ENCODE data around the gene ISG20L2.

Gene ISG20L2

DNA sequence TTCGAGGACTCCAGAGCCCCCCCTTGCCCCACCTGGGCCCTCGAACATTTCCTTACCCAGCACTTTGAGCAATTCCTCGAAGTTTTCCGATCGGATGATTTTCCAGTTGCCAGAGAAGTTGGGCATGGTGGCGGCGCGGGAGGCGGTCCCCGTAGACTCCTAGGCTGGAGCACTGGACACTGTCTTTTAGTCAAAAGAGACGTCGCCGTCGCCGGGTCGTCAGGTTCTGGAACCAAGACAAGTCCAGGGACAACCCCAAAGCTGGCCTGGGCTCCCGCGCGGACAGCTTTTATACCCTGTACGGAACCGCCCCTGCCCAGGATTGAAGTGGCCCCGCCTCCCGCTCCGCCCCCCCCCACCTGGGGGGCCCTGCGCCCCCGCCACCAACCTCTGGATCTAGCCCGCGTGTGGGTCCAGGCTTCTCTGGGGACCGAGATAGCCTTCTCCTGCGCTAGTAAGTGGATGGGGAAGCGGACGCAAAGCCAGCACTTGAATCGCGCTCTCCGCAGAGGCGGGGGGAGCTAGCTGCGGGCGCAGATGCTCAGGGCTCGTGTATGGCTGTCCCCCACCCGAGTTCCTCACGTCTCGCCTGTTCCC lies 23.1 kb downstream of the ISG20L2 start, which contains the start of gene CRABP2:
Gene CRABP2, minus strand, starts transcription at position 263 of the 597 bp plus-strand sequence. Its CDS starts 137 bp downstream, at position 126.
- peak within 1 kb of the TSS; percentile 48 for H3K4me3 ChIP-seq (ENCODE audit: low read depth, low read length)

GRCh38 chr1:156704930-156705320 lies 23.6 kb downstream of the ISG20L2 start:
- H3K4me3 ChIP-seq (ENCODE audit: low read depth, low read length): no peak overlapping the region
- no peak for TF ChIP-seq CTCF (IDR thresholded peaks at IDR 0.05; ENCODE audit: borderline replicate concordance, insufficient read depth, low read depth, low read length)

More for the DNA sequence above, 23.1 kb downstream of the ISG20L2 start, which contains the start of gene CRABP2:
- TF ChIP-seq CTCF (IDR thresholded peaks at IDR 0.05; ENCODE audit: borderline replicate concordance, insufficient read depth, low read depth, low read length): no peak

- no peak overlapping the region for H3K4me3 ChIP-seq (ENCODE audit: low read depth, low read length)
Measured at GRCh38 chr1:156704166-156704711, 24.3 kb downstream of the ISG20L2 start.

GRCh38 chr1:156703741-156704140 lies 24.8 kb downstream of the ISG20L2 start:
- no peak for TF ChIP-seq CTCF (IDR thresholded peaks at IDR 0.05; ENCODE audit: borderline replicate concordance, insufficient read depth, low read depth, low read length)
- no peak overlapping the region for H3K4me3 ChIP-seq (ENCODE audit: low read depth, low read length)

More at GRCh38 chr1:156704166-156704711, 24.3 kb downstream of the ISG20L2 start:
- no peak for TF ChIP-seq CTCF (IDR thresholded peaks at IDR 0.05; ENCODE audit: borderline replicate concordance, insufficient read depth, low read depth, low read length)

DNA sequence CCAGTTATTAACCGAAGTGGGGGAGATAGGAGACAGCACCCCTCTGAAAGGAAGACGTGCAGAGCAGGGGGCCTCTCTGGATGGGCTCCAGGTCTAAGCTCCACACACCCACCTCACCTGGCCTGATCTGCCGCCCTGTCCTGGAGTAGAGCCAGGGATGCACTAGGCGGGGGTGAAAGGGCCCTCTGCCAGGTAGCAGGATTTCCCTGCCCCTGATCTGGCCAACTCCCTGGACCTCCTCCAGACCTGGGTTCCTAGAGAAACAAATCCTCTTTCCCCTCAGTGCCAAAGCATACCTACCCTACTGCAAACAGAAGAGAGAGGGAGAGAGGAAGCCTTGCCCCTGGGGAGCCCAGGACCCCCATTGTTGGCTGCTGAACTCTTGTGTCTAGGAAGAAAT lies 25.2 kb downstream of the ISG20L2 start:
- no peak for TF ChIP-seq CTCF (IDR thresholded peaks at IDR 0.05; ENCODE audit: borderline replicate concordance, insufficient read depth, low read depth, low read length)
- no peak overlapping the region for H3K4me3 ChIP-seq (ENCODE audit: low read depth, low read length)

DNA sequence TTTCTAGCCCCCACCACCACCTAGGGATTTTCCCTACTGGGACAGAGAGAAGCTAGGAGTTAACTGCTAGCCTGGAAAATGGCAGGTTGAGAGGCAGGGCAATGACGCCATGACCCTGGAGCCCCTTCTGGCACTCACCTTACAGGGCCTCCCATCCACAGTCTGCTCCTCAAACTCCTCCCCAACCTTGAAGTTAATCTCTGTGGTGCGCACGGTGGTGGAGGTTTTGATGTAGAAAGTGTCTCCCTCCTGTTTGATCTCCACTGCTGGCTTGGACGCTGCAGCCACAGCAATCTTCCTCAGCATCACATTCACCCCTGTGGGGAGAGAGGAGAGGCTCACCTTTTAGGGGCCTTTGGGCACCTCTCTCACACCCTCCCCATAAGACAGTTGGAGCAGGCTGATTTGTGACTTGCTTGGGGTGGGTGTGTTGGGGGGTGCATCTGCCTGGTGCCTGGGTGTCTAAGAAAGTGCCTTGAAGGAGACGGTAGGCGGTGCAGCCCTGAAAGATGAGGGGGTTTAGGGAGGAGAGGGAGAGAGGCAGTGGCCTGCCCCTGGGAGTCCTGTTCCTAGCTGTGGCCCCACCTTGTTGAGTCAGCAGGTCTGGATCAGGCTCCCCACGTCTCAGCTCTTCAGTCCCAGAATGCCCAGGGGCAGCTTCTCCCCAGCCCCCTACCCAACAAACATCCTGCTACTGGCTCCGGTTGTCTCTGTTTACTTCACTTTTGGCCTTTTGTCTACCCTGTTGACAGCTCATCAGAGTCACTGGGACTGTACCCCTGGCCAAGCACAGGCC lies 27.6 kb downstream of the ISG20L2 start:
- no peak for TF ChIP-seq CTCF (IDR thresholded peaks at IDR 0.05; ENCODE audit: borderline replicate concordance, insufficient read depth, low read depth, low read length)
- H3K4me3 ChIP-seq (ENCODE audit: low read depth, low read length): no peak overlapping the region

Data from GM12875 (cell line).